HUES6 (cell line): Measurements from ENCODE around the gene STAT3.
"Not testable (repeated sequence)": the region's sequence is repeated elsewhere in the genome, so short reads cannot be mapped to it uniquely, and the experiment has no call there.

Experiments
- H3K27ac ChIP-seq: 2 replicates; pipeline ENCODE4 v1.7.0; 2013; ENCODE audit warnings: low read depth, mild to moderate bottlenecking, low read length, inconsistent platforms
- H3K27me3 ChIP-seq: 2 replicates; pipeline ENCODE4 v1.6.1; 2013; ENCODE audit warnings: low read length; ENCODE audit not compliant: control insufficient read depth, insufficient read depth
- H3K36me3 ChIP-seq: 2 replicates; pipeline ENCODE4 v1.6.1; 2013; ENCODE audit warnings: low read length; ENCODE audit not compliant: control insufficient read depth, insufficient read depth
- H3K4me1 ChIP-seq: 2 replicates; pipeline ENCODE4 v1.6.1; 2013; ENCODE audit warnings: low read length; ENCODE audit not compliant: control insufficient read depth, insufficient read depth
- H3K4me3 ChIP-seq: 2 replicates; pipeline ENCODE4 v1.5.1; 2013; ENCODE audit warnings: low read depth, low read length
- H3K9ac ChIP-seq: one replicate; pipeline ENCODE4 v1.6.1; 2013; ENCODE audit warnings: mild to moderate bottlenecking, low read length
- H3K9me3 ChIP-seq: 2 replicates; pipeline ENCODE4 v1.6.1; 2013; ENCODE audit warnings: low read depth, low read length; ENCODE audit not compliant: control insufficient read depth, insufficient read depth

The STAT3 gene

GRCh38 chr17:42362245-42362961 lies 25.8 kb downstream of the STAT3 start:
- Histone ChIP-seq H3K9ac (peak overlapping the region; percentile 5), H3K27ac (no peak overlapping the region), H3K4me3 (no peak overlapping the region), H3K36me3 (no peaks in the 10 kb centered on the region), H3K4me1 (peaks cover 47% of the 10 kb centered on the region), H3K27me3 (no peaks in the 10 kb centered on the region), H3K9me3 (no peaks in the 10 kb centered on the region)

- H3K4me3 ChIP-seq = no peak overlapping the region
- no peak overlapping the region for H3K27ac ChIP-seq
Observed at GRCh38 chr17:42361781-42362186, 26.5 kb downstream of the STAT3 start.

GRCh38 chr17:42360388-42360787 lies 27.9 kb downstream of the STAT3 start:
- not testable (repeated sequence) for H3K9ac ChIP-seq, H3K9me3 ChIP-seq, H3K4me3 ChIP-seq, H3K27ac ChIP-seq, H3K36me3 ChIP-seq, H3K27me3 ChIP-seq
- H3K4me1 ChIP-seq = peaks cover 33% of the 10 kb centered on the region

More at GRCh38 chr17:42361781-42362186, 26.5 kb downstream of the STAT3 start:
- H3K9ac ChIP-seq = no peak overlapping the region
- no peaks in the 10 kb centered on the region for H3K27me3 ChIP-seq
- no peaks in the 10 kb centered on the region for H3K9me3 ChIP-seq
- H3K36me3 ChIP-seq = no peaks in the 10 kb centered on the region
- peaks cover 42% of the 10 kb centered on the region for H3K4me1 ChIP-seq

DNA sequence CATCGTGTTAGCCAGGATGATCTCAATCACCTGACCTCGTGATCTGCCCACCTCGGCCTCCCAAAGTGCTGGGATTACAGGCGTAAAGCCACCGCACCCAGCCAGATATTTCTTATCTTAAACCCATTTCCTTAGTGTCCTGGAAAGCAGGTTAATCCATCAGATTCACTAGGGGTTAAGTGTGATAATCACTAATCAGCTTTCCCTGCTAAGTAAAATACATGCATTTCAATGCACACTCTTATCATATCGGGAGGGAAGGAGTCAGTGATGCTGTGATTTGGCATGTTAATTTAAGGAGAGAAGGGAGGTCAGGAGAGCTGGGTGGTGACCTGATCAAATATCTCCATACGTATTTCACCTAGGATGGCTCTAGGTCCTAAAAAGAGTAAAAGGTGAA lies 29.1 kb downstream of the STAT3 start:
- no peak overlapping the region for H3K9ac ChIP-seq
- no peaks in the 10 kb centered on the region for H3K36me3 ChIP-seq
- peaks cover 33% of the 10 kb centered on the region for H3K4me1 ChIP-seq
- H3K27me3 ChIP-seq = no peaks in the 10 kb centered on the region
- H3K9me3 ChIP-seq = no peaks in the 10 kb centered on the region
- H3K4me3 ChIP-seq = no peak overlapping the region
- H3K27ac ChIP-seq = no peak overlapping the region

GRCh38 chr17:42358434-42358833 lies 29.8 kb downstream of the STAT3 start:
- Histone ChIP-seq H3K4me1 (peaks cover 28% of the 10 kb centered on the region), H3K9ac (no peak overlapping the region), H3K27ac (no peak overlapping the region), H3K27me3 (no peaks in the 10 kb centered on the region), H3K9me3 (no peaks in the 10 kb centered on the region), H3K4me3 (no peak overlapping the region), H3K36me3 (no peaks in the 10 kb centered on the region)

DNA sequence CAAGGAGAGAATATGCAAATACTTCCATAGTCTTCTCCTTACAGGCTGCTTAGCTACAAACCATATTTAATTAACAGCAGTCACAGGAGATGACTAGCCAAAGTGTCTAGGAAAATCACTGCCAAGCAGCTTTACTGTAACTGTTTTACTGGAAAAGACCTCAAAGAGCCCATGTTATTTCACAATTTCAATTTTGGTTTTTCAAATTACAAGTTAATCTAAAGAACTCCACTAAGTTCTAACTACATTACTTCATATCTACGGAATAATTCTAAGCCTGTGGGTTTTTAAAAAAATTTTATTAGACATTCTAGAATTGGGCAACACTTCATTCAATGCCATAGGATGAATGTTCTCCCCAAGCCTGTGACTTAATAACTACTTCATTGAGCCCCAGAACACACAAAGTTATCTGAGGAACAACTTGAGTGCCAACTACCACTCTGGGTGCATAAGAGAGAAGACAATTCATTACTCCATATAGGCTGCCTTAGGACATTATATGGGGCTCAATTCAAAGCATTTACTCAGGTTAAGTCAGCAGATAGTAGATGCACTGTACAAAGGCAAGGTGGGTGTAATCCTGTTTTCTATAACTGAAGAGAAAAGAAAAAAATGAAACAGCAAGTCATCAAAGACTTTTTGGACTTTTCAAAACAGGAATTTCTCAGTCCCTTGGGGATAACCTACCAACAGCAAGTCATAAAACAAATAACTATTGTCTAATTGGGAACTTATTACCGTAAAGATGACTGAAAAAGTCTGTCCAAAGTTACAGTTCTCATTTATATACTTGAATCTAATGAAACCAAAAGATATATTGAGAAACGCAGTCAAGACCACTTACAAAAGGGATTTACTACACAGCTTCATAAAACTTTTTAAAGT lies 33.0 kb downstream of the STAT3 start:
- Histone ChIP-seq H3K27me3 (no peaks in the 10 kb centered on the region), H3K4me3 (no peak overlapping the region), H3K9me3 (no peaks in the 10 kb centered on the region), H3K4me1 (peaks cover 5% of the 10 kb centered on the region; the same call in 1 of the 2 replicates), H3K9ac (no peak overlapping the region), H3K27ac (peak overlapping the region; percentile 47; the same call in 1 of the 2 replicates), H3K36me3 (no peaks in the 10 kb centered on the region)

- H3K4me3 ChIP-seq = no peak overlapping the region
- peaks cover 7% of the 10 kb centered on the region for H3K4me1 ChIP-seq
- H3K27ac ChIP-seq = no peak overlapping the region
- no peak overlapping the region for H3K9ac ChIP-seq
- H3K27me3 ChIP-seq = no peaks in the 10 kb centered on the region
- H3K36me3 ChIP-seq = peaks cover 31% of the 10 kb centered on the region
- H3K9me3 ChIP-seq = no peaks in the 10 kb centered on the region
Observed at GRCh38 chr17:42348104-42348503, 40.1 kb downstream of the STAT3 start.

GRCh38 chr17:42347606-42348005 lies 40.6 kb downstream of the STAT3 start:
- no peak overlapping the region for H3K4me3 ChIP-seq
- H3K9ac ChIP-seq = no peak overlapping the region
- no peaks in the 10 kb centered on the region for H3K27me3 ChIP-seq
- H3K36me3 ChIP-seq = peaks cover 32% of the 10 kb centered on the region
- H3K27ac ChIP-seq = no peak overlapping the region
- H3K9me3 ChIP-seq = no peaks in the 10 kb centered on the region
- H3K4me1 ChIP-seq = peaks cover 7% of the 10 kb centered on the region

DNA sequence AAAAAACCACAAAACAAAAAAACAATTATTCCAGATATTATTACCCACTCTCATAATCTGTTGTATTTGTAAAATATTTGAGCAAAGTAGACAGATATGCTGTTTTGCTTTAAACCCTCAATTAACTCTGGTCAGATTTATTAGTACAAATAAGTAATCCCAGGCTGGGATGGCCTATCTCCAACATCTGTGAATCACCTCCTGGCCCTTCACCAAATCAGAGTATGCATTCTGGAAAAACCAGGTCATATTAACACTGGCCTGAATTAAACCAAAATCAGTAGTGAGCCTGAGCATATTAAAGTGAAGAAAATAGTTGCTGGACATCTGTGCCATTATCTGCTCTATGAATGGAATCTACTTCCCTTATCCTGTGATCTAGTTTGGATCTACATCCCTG lies 41.0 kb downstream of the STAT3 start:
- Histone ChIP-seq H3K4me3 (no peak overlapping the region), H3K36me3 (peaks cover 35% of the 10 kb centered on the region), H3K9ac (no peak overlapping the region), H3K27ac (no peak overlapping the region), H3K27me3 (no peaks in the 10 kb centered on the region), H3K9me3 (no peaks in the 10 kb centered on the region), H3K4me1 (peaks cover 7% of the 10 kb centered on the region)

DNA sequence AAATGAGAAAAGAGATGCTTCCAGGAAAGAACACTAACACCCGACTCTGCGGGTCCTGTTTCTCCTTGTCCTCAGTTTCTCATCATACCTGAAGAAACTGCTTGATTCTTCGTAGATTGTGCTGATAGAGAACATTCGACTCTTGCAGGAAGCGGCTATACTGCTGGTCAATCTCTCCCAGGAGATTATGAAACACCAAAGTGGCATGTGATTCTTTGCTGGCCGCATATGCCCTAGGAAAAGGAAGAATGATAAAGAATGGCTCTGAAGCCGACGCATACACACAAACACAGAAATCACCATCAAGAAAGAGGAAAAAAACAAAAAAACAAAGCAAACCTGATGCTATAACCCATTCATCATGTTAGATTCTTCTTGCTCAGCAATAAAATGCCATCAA lies 41.8 kb downstream of the STAT3 start:
- H3K36me3 ChIP-seq = peaks cover 42% of the 10 kb centered on the region
- no peaks in the 10 kb centered on the region for H3K9me3 ChIP-seq
- H3K9ac ChIP-seq = no peak overlapping the region
- no peak overlapping the region for H3K27ac ChIP-seq
- peaks cover 7% of the 10 kb centered on the region for H3K4me1 ChIP-seq
- no peaks in the 10 kb centered on the region for H3K27me3 ChIP-seq
- H3K4me3 ChIP-seq = no peak overlapping the region

- Histone ChIP-seq H3K4me3 (no peak overlapping the region), H3K27me3 (no peaks in the 10 kb centered on the region), H3K36me3 (peaks cover 51% of the 10 kb centered on the region), H3K27ac (no peak overlapping the region), H3K9me3 (no peaks in the 10 kb centered on the region), H3K9ac (no peak overlapping the region), H3K4me1 (peaks cover 7% of the 10 kb centered on the region)
Observed at GRCh38 chr17:42345396-42346073, 42.7 kb downstream of the STAT3 start.
